ENCODE data around the gene C12orf43.
A peak's percentile ranks its signal among the peaks of the same experiment; 100 is the strongest.

C12orf43 gene

DNA sequence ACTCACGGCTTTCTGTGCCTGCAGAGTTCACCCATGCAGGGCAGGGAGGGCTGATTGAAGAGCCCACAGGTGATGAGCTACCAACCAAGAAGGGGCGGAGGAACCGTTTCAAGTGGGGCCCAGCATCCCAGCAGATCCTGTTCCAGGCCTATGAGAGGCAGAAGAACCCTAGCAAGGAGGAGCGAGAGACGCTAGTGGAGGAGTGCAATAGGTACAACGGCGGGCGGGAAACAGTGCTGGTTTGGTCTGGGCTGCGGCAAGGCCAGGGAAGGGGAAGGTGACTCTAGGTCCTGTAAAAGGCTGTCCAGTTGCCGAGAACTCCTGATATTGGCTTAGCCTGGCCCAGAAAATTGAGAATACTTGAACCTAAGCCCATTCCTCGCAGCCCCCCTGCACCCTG, 22.8 kb downstream of the C12orf43 start:
- Histone ChIP-seq H3K27me3 (ENCODE audit: control insufficient read depth in 3 of 3, insufficient read depth in 3 of 3, low read depth in 1 of 3, low read length in 3 of 3) (peaks cover 0 to 3% (median 2%) of the 10 kb centered on the region in 3 experiments), H4K8ac (ENCODE audit: low read depth, low read length) (no peak overlapping the region), H2BK15ac (ENCODE audit: low read length) (no peak overlapping the region), H2BK5ac (ENCODE audit: low read length) (no peak overlapping the region), H3K4me2 (ENCODE audit: insufficient read depth, low read length, poor library complexity, severe bottlenecking) (no peak overlapping the region), H3K4me3 (ENCODE audit: low read length in 2 of 2) (no peak overlapping the region), H2BK12ac (ENCODE audit: low read length) (no peak overlapping the region), H3K9me3 (replicated peaks in 1 of 2; ENCODE audit: control insufficient read depth in 2 of 2, insufficient read depth in 1 of 2, low read depth in 1 of 2, low read length in 2 of 2) (peaks cover 0 to 2% of the 10 kb centered on the region in 2 donors), H4K91ac (ENCODE audit: low read depth, low read length, poor library complexity) (no peak overlapping the region), H3K79me1 (ENCODE audit: low read depth, low read length) (no peaks in the 10 kb centered on the region), H3K4ac (ENCODE audit: low read length) (no peak overlapping the region), H3K9ac (ENCODE audit: low read depth, low read length, poor library complexity) (no peak overlapping the region), H3K23ac (ENCODE audit: low read depth, low read length, poor library complexity) (no peak overlapping the region), H2BK120ac (ENCODE audit: low read depth, low read length) (no peak overlapping the region), H2AK5ac (ENCODE audit: low read depth, low read length) (no peak overlapping the region), H3K4me1 (ENCODE audit: control insufficient read depth in 2 of 2, insufficient read depth in 1 of 2, low read depth in 1 of 2, low read length in 2 of 2) (no peaks in the 10 kb centered on the region), H3K14ac (ENCODE audit: low read length) (no peak overlapping the region), H3K18ac (ENCODE audit: low read length) (no peak overlapping the region), H3K27ac (replicated peaks; ENCODE audit: low read length) (no peak overlapping the region), H2AFZ (ENCODE audit: low read length) (no peak overlapping the region), H3K36me3 (replicated peaks in 1 of 2; ENCODE audit: control insufficient read depth in 2 of 2, insufficient read depth in 2 of 2, low read length in 2 of 2) (no peaks in the 10 kb centered on the region)
- no CpG with 5 or more reads among the region's 11 CpGs for WGBS, 2 donors (ENCODE audit: extremely low coverage in 2 of 2, insufficient read length in 2 of 2, insufficient replicate concordance in 1 of 2)
- DNase-seq (ENCODE audit: low spot score) = no peak

DNA sequence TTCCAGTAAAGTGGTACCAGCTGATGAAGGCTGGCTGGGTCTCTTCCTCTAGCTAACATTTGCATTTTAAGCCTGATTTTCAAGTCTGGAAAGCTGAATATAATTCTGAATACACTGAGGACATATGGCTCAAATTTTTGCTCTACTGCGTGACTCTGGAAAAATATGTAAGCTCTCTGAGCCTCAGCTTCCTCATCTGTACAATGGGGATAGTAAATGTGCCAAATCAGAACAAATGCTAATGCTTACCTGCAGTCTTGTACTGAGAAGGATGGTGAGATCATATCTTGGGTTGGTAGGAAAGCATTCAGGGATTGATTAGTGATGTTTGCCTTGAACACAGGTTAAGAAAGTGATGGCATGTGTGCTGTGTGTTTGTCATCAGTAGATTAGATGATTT, 23.3 kb downstream of the C12orf43 start:
- no CpG with 5 or more reads among the region's 1 CpG for WGBS, 2 donors (ENCODE audit: extremely low coverage in 2 of 2, insufficient read length in 2 of 2, insufficient replicate concordance in 1 of 2)
- Histone ChIP-seq H3K14ac (ENCODE audit: low read length) (no peak overlapping the region), H3K4me3 (ENCODE audit: low read length in 2 of 2) (no peak overlapping the region), H2BK12ac (ENCODE audit: low read length) (no peak overlapping the region), H3K4me2 (ENCODE audit: insufficient read depth, low read length, poor library complexity, severe bottlenecking) (no peak overlapping the region), H4K8ac (ENCODE audit: low read depth, low read length) (no peak overlapping the region), H3K4me1 (ENCODE audit: control insufficient read depth in 2 of 2, insufficient read depth in 1 of 2, low read depth in 1 of 2, low read length in 2 of 2) (no peaks in the 10 kb centered on the region), H2AFZ (ENCODE audit: low read length) (no peak overlapping the region), H2AK5ac (ENCODE audit: low read depth, low read length) (no peak overlapping the region), H3K36me3 (replicated peaks in 1 of 2; ENCODE audit: control insufficient read depth in 2 of 2, insufficient read depth in 2 of 2, low read length in 2 of 2) (no peaks in the 10 kb centered on the region), H3K4ac (ENCODE audit: low read length) (no peak overlapping the region), H4K91ac (ENCODE audit: low read depth, low read length, poor library complexity) (no peak overlapping the region), H3K9me3 (replicated peaks in 1 of 2; ENCODE audit: control insufficient read depth in 2 of 2, insufficient read depth in 1 of 2, low read depth in 1 of 2, low read length in 2 of 2) (peaks cover 0 to 2% of the 10 kb centered on the region in 2 donors), H2BK5ac (ENCODE audit: low read length) (no peak overlapping the region), H3K23ac (ENCODE audit: low read depth, low read length, poor library complexity) (no peak overlapping the region), H3K27me3 (ENCODE audit: control insufficient read depth in 3 of 3, insufficient read depth in 3 of 3, low read depth in 1 of 3, low read length in 3 of 3) (peaks cover 0 to 3% (median 2%) of the 10 kb centered on the region in 3 experiments), H2BK120ac (ENCODE audit: low read depth, low read length) (no peak overlapping the region), H3K79me1 (ENCODE audit: low read depth, low read length) (no peaks in the 10 kb centered on the region), H3K27ac (replicated peaks; ENCODE audit: low read length) (no peak overlapping the region), H2BK15ac (ENCODE audit: low read length) (no peak overlapping the region), H3K9ac (ENCODE audit: low read depth, low read length, poor library complexity) (peak overlapping the region; percentile 65), H3K18ac (ENCODE audit: low read length) (no peak overlapping the region)
- DNase-seq (ENCODE audit: low spot score) = no peak

DNA sequence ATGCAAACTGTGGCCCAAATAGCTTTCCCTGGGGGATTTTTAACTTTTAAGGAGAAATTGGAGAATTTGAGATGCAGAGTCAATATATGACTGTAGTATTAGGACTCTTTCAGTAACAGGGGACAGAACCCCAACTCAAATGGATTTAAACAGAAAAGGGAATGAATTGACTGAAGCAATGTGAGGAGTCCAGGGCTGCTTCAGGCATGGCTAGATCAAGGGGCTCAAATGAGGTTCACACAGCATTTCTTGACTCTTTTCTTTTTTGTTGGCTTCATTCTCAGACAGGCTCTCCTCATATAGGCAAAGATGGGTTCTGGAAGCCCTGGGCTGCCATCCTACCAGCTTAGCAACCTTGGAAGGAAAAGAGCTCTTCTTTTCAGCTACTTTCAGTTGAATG, 24.3 kb downstream of the C12orf43 start:
- Histone ChIP-seq H2AK5ac (ENCODE audit: low read depth, low read length) (no peak overlapping the region), H3K27me3 (ENCODE audit: control insufficient read depth in 3 of 3, insufficient read depth in 3 of 3, low read depth in 1 of 3, low read length in 3 of 3) (peaks cover 0 to 3% (median 2%) of the 10 kb centered on the region in 3 experiments), H3K79me1 (ENCODE audit: low read depth, low read length) (no peaks in the 10 kb centered on the region), H3K9ac (ENCODE audit: low read depth, low read length, poor library complexity) (no peak overlapping the region), H3K36me3 (replicated peaks in 1 of 2; ENCODE audit: control insufficient read depth in 2 of 2, insufficient read depth in 2 of 2, low read length in 2 of 2) (no peaks in the 10 kb centered on the region), H2AFZ (ENCODE audit: low read length) (no peak overlapping the region), H3K18ac (ENCODE audit: low read length) (no peak overlapping the region), H3K4ac (ENCODE audit: low read length) (no peak overlapping the region), H4K91ac (ENCODE audit: low read depth, low read length, poor library complexity) (no peak overlapping the region), H2BK5ac (ENCODE audit: low read length) (no peak overlapping the region), H3K4me3 (ENCODE audit: low read length in 2 of 2) (no peak overlapping the region), H3K9me3 (replicated peaks in 1 of 2; ENCODE audit: control insufficient read depth in 2 of 2, insufficient read depth in 1 of 2, low read depth in 1 of 2, low read length in 2 of 2) (peaks cover 0 to 2% of the 10 kb centered on the region in 2 donors), H4K8ac (ENCODE audit: low read depth, low read length) (no peak overlapping the region), H3K14ac (ENCODE audit: low read length) (no peak overlapping the region), H3K23ac (ENCODE audit: low read depth, low read length, poor library complexity) (no peak overlapping the region), H2BK15ac (ENCODE audit: low read length) (no peak overlapping the region), H3K4me1 (ENCODE audit: control insufficient read depth in 2 of 2, insufficient read depth in 1 of 2, low read depth in 1 of 2, low read length in 2 of 2) (no peaks in the 10 kb centered on the region), H2BK120ac (ENCODE audit: low read depth, low read length) (no peak overlapping the region), H2BK12ac (ENCODE audit: low read length) (no peak overlapping the region), H3K4me2 (ENCODE audit: insufficient read depth, low read length, poor library complexity, severe bottlenecking) (no peak overlapping the region), H3K27ac (replicated peaks; ENCODE audit: low read length) (no peak overlapping the region)
- DNase-seq (ENCODE audit: low spot score) = no peak

DNA sequence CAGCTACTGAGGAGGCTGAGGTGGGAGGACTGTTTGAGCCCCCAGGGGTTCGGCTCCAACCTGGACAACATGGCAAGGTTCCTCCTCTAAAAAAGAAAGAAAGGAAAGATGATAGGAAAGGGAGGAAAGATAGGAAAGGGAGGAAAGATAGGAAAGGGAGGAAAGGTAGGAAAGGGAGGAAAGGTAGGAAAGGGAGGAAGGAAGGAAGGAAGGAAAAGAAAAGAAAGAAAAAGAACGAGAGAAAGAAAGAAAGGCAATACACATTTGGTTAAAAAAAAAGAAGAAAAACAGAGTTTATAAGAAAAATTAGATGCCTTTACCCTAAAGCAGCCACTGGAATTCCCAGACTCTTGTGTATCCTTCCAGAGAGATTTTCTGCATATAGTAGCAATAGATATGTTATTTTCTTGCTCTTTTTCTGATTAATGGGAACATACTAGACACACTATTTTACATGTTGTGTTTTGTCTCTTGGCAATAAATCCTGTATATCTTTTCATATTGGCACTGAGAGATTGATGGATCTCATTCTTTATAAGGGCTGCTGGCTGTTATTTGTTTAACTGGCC, 25.7 kb downstream of the C12orf43 start:
- Histone ChIP-seq H2BK12ac (ENCODE audit: low read length) (no peak overlapping the region), H3K79me1 (ENCODE audit: low read depth, low read length) (no peaks in the 10 kb centered on the region), H3K18ac (ENCODE audit: low read length) (no peak overlapping the region), H3K4me1 (ENCODE audit: control insufficient read depth in 2 of 2, insufficient read depth in 1 of 2, low read depth in 1 of 2, low read length in 2 of 2) (no peaks in the 10 kb centered on the region), H4K91ac (ENCODE audit: low read depth, low read length, poor library complexity) (no peak overlapping the region), H3K4me2 (ENCODE audit: insufficient read depth, low read length, poor library complexity, severe bottlenecking) (no peak overlapping the region), H4K8ac (ENCODE audit: low read depth, low read length) (no peak overlapping the region), H2BK5ac (ENCODE audit: low read length) (no peak overlapping the region), H3K14ac (ENCODE audit: low read length) (no peak overlapping the region), H3K27ac (replicated peaks; ENCODE audit: low read length) (no peak overlapping the region), H3K27me3 (ENCODE audit: control insufficient read depth in 3 of 3, insufficient read depth in 3 of 3, low read depth in 1 of 3, low read length in 3 of 3) (peaks cover 0 to 3% (median 2%) of the 10 kb centered on the region in 3 experiments), H2AFZ (ENCODE audit: low read length) (no peak overlapping the region), H3K4ac (ENCODE audit: low read length) (no peak overlapping the region), H2BK120ac (ENCODE audit: low read depth, low read length) (no peak overlapping the region), H2BK15ac (ENCODE audit: low read length) (no peak overlapping the region), H2AK5ac (ENCODE audit: low read depth, low read length) (no peak overlapping the region), H3K23ac (ENCODE audit: low read depth, low read length, poor library complexity) (no peak overlapping the region), H3K36me3 (replicated peaks in 1 of 2; ENCODE audit: control insufficient read depth in 2 of 2, insufficient read depth in 2 of 2, low read length in 2 of 2) (no peaks in the 10 kb centered on the region), H3K9me3 (replicated peaks in 1 of 2; ENCODE audit: control insufficient read depth in 2 of 2, insufficient read depth in 1 of 2, low read depth in 1 of 2, low read length in 2 of 2) (no peaks in the 10 kb centered on the region), H3K4me3 (ENCODE audit: low read length in 2 of 2) (no peak overlapping the region), H3K9ac (ENCODE audit: low read depth, low read length, poor library complexity) (no peak overlapping the region)
- DNase-seq (ENCODE audit: low spot score) = no peak
- WGBS, 2 donors (ENCODE audit: extremely low coverage in 2 of 2, insufficient read length in 2 of 2, insufficient replicate concordance in 1 of 2) = no CpG with 5 or more reads among the region's 2 CpGs
